Measurements from ENCODE around the gene MYO5A.

GRCh38 chr15:52280326-52281084, 248.2 kb downstream of the MYO5A start:
- TF ChIP-seq GATA2 (IDR thresholded peaks at IDR 0.05; ENCODE audit: low read depth, low read length) (no peak), GATA3 (IDR thresholded peaks at IDR 0.05; ENCODE audit: low read depth, low read length) (no peak)
